ENCODE results near the gene TRIM17.

TRIM17 gene, protein sequence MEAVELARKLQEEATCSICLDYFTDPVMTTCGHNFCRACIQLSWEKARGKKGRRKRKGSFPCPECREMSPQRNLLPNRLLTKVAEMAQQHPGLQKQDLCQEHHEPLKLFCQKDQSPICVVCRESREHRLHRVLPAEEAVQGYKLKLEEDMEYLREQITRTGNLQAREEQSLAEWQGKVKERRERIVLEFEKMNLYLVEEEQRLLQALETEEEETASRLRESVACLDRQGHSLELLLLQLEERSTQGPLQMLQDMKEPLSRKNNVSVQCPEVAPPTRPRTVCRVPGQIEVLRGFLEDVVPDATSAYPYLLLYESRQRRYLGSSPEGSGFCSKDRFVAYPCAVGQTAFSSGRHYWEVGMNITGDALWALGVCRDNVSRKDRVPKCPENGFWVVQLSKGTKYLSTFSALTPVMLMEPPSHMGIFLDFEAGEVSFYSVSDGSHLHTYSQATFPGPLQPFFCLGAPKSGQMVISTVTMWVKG

DNA sequence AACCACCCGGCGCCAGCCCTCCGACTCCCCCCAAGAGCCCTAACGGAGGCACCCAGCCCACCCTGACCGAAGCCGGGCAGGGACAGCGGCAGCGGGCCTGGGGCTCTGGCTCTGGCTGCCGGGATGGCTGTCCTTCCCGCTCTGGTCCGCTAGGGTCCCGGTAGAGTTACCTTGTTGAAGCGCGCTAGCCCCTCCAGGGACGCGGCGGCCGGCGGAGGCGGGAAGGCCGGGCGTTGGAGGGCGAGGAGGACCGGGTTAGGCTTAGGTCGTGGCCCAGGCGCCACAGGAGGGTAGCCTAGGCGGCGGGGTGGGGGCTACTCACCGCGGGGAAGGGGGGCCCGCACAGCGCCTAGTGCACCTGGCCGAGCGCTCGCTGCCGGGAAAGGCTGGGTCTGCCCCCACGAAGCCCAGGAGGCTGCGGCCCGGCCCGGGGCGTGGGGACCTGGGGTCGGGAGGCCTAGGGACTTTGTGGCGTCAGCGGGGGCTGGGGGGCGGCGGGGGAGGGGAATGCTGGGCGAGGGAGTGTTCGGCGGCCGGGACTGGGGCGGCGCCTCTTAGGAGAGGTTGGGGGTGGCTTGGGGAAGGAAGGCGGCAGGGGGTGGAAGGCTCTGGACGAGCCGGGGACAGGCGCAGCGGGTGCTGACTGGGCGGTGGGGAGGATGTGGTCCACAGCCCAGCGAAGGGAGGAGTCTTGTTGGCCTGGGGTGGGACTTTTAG is at the start of gene TRIM17:
Gene TRIM17 (minus strand): TSS at position 645 of the 717 bp plus-strand sequence. CDS start 1,789 bp downstream, outside the sequence.
- DNase-seq: no peak

- peak; percentile 5 for DNase-seq
These were observed 49.0 kb upstream of the TRIM17 start for GRCh38 chr1:228465571-228466146.

DNA sequence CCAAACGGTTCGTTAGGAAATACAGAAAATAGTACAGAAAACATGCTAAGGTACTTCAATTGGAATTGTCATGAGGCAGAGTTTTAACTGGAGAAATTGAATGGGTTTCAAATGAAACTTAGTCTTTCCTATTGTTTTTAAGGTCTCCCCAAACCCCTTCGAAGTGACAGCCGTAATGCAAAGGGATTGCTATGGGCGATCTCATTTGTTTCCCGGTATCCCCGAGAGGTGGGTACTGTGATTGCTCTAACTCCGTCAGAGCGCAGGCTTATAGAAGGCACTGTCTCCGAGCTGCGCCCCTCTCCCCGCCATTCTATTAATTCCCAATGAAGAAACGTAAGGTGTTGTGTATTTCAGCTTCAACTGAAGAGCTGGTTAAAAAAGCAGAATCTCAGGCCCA is 48.5 kb upstream of the TRIM17 start:
- no peak for DNase-seq

- DNase-seq: peak; percentile 51
These were observed 47.9 kb upstream of the TRIM17 start for GRCh38 chr1:228464487-228464983.

- no peak for DNase-seq
These were observed 47.1 kb upstream of the TRIM17 start for GRCh38 chr1:228463559-228464455.

DNA sequence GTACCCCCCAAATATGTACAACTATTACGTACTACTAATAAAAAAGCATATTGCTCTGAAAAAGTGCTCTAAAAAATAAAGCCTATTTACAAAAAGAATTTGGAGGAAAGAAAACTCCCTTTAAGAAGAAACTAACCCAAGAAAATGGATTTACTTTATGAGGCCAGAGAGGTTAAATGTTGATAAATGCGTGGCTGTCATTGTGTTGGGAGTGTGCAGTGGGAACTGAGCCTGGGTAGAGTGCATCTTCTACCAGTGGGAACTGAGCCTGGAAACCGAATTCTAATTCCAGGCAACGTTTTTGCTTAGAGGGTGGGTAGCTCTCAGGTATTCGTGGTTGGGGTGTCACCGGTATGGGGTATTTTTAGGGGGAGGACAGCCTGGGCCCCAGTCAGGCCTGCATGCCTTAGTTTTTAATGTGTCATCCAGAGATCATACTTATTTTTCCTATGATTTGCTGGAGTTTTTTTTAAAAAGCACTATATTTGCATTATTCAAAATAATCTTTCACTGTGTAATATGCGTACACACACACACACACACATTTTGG is 46.4 kb upstream of the TRIM17 start:
- DNase-seq: no peak

GRCh38 chr1:228462560-228462959 is 45.9 kb upstream of the TRIM17 start:
- no peak for DNase-seq

DNA sequence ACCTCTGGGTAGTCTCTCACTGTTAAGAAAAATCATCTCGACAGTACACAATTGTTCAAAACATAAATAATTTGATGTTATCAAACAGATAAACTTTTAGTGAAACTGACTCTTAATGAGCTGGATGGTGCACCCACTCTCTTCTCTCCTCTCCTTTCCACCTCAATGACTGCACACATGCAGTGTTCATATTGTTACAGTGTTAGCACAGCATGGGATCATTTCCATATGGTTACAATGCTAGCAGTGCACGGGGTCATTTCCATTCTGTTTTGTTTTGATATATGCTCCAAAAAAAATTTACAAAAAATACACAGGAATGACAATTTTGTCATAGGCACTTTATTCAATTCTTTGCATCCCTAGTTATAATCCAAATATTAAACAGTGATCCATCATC is 44.2 kb upstream of the TRIM17 start:
- DNase-seq: no peak

DNA sequence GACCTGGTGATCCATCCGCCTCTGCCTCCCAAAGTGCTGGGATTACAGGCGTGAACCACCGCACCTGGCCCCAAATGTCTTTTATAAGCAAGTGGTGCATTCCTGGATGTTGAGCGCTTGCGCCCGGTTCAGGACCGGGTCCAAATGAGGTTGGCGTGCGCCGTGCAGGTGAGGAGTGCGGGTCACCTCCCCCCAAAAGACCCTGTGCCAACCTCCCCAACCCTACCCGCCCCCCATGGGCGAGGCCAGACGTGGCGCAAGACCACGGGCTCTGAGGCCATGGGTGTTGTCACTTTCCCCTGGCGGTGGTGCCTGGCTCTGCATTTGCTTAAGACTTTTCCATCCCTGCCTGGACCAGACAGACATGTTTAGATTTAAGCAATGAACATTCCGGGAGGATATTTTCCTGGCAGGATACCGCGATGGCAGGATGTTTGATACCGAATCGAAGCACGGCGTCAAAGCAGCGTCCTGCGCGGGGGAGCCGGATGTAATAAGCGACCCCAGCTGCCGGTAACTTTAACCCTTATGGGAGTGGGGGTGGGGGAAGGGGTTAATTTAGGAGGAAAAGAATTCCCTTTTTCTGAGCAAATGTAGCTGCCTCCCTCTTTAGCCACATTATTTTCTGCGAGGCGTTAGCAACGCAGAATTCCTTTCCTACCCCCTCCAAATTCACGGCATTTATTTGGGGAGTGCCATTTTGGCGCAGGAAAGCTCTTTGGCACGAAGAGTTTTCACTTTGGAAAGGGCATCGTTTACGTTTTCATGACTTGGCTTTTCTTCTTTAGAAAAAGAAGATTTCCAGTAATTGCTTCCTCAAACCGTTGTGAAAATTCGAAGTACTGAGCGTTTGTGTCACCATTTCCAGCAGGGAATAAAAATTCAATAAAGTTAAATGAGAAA is 42.7 kb upstream of the TRIM17 start:
- peak; percentile 78 for DNase-seq

GRCh38 chr1:228457396-228458176 is 40.9 kb upstream of the TRIM17 start:
- DNase-seq: peak; percentile 97

GRCh38 chr1:228457017-228457395 is 40.3 kb upstream of the TRIM17 start:
- no peak for DNase-seq

DNA sequence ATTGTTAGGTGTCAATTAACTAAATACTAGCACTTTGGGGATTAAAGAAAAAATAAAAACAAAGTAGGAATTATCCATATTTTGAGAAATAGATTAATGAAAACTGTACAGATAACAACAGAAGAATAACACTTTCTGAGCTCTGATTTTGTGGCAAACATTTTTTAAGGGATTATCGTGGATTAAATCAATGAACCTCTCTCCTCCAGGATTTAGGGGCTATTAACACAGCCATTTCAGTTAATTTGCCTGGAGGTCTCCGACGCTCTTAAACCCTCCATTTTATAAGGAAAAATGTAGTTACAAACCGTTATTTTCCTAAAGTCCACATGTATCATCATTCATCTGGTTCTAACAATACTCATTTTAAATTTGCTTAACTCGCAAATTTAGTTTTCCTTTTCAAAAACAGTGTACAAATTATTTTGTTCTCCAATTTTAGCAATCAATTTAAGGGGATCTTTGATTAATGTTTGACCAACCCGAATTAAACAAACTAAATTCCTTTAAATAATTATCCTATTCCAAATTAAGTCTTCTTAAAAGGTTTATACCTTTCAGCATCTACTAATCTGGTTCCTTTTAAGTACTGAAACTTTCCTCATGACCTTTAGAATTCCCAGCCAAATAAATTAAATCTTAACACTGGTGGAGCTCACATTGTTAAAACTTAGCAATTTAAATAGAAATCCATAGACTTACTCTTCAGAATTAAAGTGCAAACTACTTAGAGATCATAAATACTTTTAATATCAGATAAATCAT is 39.8 kb upstream of the TRIM17 start:
- no peak for DNase-seq

DNA sequence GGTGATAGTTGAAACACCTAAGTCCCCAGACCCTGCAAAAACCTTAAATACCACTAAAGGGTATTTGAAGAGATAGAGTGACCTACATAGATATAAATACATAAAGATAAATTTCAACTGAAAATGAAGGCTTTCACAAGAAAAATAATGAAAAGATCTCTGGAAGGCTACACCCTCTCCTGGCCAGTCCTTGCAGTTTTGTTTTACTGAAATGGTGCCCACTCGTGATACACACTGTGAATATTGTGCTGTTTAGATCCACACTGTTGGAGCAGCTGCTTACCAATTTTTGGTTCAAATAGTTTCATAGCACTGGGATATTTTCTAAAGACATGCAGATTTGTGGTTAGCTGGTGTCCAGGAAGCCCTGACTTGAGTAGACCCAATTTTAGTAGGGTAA is 39.1 kb upstream of the TRIM17 start:
- no peak for DNase-seq

GRCh38 chr1:228454238-228454637 is 37.6 kb upstream of the TRIM17 start:
- DNase-seq: no peak

DNA sequence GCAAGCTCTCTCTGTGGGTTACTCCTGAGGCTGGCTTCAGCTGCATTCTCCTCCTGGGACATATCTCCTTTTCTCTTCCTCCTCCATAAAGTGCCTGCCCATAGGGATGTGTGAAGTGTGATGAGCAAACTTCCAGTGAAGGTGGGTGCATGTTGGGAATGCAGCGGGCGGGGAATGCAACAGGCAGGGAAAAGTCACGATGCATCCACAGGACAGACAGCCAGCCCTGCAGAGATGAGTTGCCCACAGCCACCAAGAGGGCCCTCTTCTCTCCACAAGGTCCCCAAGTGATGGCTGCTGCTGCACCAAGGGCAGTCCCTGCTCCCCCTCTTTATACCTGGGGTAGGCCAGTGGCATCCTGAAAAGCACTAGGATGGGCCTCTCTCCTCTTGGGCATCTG is 37.0 kb upstream of the TRIM17 start:
- no peak for DNase-seq

DNA sequence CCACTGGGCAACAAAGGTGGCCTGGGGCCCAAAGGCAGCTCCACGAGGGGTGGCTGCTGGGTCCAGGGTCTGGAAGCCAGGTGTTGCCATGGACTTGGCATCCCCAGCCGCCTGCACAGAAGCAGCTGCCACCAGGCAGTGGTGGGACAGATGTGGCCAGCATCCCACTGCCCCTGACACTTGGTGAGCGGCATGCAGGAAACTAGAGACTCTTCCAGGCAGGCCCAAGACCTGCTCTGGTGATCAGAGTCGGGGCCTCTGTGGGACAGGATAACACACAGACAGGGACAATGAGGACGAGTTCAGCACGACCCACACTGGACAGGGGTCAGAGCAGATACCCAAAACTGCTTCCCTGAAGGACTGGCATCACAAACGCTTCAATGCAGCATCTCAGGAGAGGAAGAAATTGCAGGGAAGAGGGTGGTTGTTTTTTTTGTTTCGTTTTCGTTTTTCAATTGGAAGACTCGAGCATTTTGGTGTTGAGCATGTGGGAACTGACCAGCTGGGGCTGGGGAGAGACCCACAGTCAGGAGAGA is 36.4 kb upstream of the TRIM17 start:
- no peak for DNase-seq

GRCh38 chr1:228452194-228453021 is 35.7 kb upstream of the TRIM17 start:
- peak; percentile 3 for DNase-seq

DNA sequence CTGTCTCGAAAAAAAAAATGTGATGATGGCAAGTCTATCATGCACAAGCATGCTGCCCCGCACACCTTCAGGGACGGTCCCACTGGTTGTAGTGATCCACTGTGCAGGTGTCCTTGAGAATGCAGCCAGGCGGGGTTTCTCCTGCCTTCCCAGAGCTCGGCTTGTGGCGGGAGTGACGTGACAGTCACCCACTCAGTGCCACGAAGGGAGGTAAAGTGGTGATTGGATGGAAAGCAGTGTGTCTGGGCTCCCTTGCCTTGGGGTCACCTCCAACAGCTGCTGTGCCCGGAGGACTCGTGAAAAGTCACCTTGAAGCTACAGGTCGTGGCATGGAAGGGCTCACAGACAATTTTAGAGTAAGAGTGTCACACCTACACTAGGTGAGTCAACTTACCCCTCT is 33.5 kb upstream of the TRIM17 start:
- DNase-seq: no peak
